Measurements from ENCODE around the gene CMIP.

The CMIP gene

DNA sequence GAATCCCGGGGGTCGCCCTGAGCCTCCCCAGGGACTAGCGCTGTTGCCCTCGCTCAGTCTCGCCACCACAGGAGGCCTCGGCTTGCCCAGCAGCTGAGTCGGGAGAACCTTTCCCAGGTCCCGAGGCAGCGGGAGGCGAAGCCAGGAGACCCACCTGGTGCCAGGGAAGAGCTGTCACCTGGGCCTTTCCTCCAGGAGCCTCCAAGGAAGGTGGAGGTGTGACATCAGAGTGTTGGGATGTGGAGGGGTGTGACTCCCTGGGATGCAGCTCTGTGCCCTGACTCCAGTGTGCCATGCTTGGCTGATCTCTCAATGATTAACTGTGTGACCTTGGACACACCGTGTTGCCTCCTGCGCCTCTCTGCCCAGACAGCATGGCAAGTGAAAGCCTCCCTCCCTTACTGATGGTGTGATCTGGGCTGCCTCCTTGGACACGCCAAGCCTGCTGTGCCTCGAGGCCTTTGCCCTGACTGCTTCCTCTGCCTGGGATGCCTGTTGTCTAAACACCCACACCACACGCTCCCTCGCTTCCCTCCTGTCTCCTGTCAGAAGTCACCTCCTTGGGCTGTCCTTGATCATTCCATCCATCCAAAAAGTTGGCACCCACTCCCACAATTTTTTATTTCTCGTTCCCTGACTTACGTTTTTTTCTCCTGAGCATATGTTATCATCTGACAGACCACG lies 88.0 kb downstream of the CMIP start:
- no peak for DNase-seq (ENCODE audit: low read depth, low spot score)

GRCh38 chr16:81533175-81533507 lies 88.5 kb downstream of the CMIP start:
- DNase-seq (ENCODE audit: low read depth, low spot score), result no peak

GRCh38 chr16:81535679-81536360 lies 91.2 kb downstream of the CMIP start:
- no peak for DNase-seq (ENCODE audit: low read depth, low spot score)

DNA sequence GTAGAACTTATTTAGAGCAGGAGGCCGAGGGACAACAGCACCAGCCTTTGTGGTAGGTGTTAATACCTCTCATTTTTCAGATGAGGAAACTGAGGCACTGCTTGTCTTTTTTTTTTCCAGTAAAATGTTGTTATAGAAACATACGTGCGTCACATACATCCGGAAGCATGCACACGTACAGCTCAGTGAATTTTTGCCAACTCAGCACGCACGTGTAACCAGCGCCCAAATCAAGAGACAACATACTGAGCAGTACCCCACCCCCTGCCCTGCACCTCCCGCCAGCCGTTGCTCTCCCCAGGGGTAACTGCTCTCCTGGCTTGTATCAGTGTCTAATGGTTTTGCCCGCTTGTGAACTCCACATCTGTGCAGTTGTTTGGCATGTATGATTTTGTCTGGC lies 92.0 kb downstream of the CMIP start:
- DNase-seq (ENCODE audit: low read depth, low spot score), result no peak

- DNase-seq (ENCODE audit: low read depth, low spot score), result no peak
These were observed 93.3 kb downstream of the CMIP start for GRCh38 chr16:81537721-81538561.

DNA sequence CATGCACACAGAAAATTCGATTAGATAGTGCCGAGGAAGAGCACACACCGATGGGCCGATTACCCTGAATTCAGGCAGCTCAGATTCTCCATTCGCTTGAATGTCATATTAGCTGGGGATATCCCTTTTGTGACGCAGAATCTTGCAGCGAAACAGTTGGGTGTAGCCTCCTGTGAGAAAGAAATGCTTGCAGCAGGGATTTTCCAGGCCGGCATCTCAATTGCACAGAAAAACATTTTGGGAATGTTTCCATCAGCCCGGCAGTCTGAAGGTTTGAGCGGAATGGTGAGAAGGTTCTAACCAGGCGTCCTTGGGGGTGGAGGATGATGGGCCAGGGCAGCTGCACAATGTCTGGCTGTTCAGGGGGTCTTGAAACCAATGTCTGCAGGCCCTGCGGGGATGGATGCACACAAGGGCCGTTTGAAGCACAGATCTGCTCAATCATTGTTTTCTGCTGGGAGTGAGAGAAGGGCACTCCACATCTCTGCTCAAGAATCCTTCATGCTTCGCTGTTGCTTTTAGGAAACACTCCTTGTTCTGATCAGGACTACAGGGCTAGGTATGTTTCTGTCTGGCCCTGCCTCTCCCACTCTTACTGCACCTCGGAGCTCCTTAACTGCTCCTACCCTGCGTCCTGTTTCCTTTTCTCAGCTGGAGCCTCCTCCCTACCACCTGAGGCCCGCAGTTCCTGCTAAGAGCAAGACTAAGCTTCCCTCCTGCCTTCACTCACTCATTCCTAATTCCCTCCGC lies 94.6 kb downstream of the CMIP start:
- DNase-seq (ENCODE audit: low read depth, low spot score), result no peak

DNA sequence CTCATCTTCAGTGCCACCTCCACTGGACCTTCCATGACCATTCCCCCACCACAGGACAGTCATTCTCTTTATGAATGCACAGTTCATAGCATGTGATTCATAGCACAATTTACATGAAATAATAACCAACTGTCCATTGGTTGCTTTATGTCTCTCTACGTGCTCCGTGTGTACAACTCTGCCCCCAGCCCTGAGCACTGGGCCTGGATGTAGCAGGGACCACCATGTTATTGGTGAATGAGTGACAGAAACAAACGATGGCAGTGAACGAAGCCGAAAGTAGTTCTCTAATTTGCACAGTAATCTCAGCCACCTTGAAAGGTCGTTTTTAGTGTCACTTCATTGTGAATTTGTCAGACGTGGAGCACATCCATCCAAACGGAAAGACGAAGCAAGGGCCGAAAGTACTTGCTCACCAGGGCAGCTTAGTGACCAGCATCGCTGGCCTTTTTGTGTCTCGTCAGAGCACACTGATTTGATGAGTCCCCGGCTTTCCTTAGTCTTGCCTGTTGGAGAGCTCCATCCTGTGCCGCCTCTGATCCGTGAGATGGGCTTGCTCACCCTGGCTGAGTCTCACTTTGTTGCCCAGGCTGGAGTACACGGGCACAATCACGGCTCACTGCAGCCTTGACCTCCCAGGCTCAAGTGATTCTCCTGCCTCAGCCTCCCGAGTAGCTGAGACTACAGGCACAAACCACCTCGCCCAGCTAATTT lies 95.3 kb downstream of the CMIP start:
- no peak for DNase-seq (ENCODE audit: low read depth, low spot score)

DNA sequence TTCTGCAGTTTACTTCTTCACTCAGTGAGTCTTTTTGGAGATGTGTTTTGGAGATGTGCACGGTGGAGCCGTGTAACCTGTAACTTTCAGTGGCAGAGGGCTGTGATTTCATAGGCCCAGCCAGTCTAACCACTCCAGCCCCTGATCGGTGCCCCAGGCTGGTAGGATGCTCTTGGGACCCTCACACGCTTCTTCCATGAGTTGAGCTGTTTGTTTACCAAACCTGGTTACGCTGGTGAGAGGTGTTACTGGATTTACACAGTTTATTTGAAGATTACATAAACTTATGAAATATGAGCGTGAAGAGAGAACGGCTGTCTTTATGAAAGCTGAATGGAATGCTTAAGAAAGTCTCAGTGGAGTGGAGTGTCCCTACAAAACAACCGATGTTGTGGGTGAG lies 96.7 kb downstream of the CMIP start:
- DNase-seq (ENCODE audit: low read depth, low spot score), result no peak

DNA sequence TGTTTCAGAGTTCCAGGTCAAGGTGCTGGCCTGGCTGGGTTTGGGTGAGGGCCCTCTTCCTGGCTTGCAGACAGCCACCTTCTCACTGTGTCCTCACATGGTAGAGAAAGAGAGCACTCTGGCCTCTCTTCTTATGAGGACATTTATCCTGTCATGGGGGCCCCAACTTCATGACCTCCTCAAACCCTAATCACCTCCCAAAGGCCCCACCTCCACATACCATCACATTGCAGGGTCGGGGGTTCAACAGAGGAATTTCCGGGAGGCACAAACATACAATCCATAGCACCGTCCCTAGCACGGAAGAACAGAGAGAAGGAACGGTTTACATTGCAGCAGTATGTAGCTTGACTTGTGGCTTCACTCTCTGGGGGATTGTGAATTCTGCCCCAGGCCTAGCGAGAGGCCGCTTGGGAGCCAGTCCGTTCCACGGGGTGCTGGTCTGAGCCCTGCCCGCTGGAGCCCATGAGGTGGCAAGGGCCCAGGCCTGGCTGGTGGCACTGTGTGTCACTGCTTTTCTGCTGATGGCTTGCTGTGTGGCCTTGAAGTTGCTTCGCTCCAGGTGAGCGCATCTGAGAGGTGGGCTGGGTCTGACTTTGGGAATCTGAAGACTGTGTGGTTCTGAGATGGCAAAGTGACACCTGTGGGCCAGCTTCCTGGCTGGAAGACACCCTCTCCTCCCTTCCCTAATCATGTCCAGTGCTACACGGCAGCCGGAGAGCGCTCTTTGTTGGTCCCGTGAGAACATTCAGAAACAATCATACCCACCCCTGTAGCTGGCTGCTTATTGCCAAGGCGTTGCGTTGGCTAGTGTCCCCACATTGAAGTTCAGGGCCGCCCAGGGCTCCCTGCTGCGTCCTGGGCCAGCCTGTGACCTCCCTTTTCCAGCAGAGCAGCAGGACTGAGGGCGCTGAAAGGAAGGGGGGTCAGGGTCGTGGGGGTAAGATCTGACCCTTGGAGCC lies 98.3 kb downstream of the CMIP start:
- no peak for DNase-seq (ENCODE audit: low read depth, low spot score)

- DNase-seq (ENCODE audit: low read depth, low spot score), result no peak
These were observed 99.0 kb downstream of the CMIP start for GRCh38 chr16:81543571-81543970.

DNA sequence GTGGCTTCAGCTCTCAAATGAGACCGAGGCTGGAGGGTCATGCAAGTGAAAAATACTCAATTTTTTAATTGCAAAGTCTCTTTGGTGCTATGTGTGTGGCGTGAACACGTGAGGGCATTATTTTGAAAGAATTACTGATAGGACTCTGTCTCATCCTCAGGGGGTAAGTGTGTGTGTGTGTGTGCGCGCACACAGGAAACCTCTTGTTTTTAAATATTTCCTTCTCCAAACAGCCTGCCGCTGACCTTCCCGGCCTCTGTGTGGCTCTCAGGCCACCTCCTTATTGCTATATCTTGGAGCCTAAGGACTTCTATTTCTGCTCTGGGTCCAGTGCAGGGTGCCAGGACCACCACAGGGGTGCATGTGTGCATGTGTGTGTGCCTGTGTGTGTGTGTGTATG lies 99.7 kb downstream of the CMIP start:
- no peak for DNase-seq (ENCODE audit: low read depth, low spot score)

DNA sequence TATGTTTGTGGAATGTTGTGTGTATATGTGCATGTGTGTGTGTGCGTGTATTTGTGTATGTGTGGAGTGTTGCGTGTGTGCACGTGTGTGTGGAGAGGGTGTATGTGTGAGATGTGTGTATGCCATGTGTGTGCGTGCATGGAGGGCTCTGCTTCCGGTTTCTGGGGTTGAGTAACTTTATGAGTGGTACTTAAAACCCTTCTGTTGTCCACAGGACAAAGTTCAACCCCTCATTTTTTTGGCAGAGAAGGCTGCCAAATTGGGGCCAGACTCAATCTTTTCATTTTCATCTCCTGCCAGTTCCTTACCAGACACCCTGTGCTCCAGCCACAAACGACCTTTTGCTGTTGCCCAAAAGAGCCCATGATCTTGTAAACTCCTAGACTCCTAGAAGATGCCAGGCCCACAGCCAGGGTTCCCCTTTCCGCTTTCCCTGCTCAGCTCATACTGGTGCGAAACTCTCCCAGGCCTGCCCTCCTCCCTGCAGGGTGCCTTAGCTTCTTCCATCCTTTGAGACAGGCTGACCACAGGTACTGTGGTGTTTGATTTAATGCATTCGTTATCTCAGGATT lies 100.2 kb downstream of the CMIP start:
- DNase-seq (ENCODE audit: low read depth, low spot score), result peak; percentile 38

- DNase-seq (ENCODE audit: low read depth, low spot score), result no peak
These were observed 101.1 kb downstream of the CMIP start for GRCh38 chr16:81545470-81546250.

DNA sequence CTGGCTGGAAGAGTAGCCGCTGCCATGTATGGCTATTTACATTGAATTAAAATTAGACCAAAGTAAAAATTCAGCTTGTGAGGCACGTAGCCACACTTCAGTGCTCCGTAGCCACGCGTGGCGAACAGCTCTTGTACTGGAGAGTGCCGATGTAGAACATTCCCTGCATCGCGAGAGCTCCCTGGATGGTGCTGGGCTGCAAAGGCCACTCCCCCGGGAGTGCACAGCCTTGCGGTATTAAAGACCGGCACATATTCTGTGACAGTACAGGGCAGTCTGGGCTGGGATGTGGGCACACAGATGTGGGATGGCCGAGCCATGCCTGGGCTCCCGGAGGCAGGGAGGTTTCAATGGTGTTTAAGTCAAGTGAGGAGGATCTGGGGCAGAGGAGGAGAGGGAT lies 102.2 kb downstream of the CMIP start:
- DNase-seq (ENCODE audit: low read depth, low spot score), result no peak

GRCh38 chr16:81547194-81547938 lies 102.8 kb downstream of the CMIP start:
- no peak for DNase-seq (ENCODE audit: low read depth, low spot score)

DNA sequence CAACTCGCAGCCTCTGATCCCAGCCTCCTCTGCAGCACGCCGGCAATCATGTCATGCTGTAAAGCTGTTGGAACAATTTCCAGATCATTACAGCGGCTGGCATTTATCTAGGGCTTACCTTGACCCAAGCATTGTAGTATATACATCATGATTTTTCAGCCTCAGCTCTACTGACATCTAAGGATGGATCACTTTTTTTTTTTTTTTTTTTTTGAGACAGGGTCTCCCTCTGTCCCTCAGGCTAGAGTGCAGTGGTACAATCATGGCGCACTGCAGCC lies 103.3 kb downstream of the CMIP start:
- DNase-seq (ENCODE audit: low read depth, low spot score), result no peak

DNA sequence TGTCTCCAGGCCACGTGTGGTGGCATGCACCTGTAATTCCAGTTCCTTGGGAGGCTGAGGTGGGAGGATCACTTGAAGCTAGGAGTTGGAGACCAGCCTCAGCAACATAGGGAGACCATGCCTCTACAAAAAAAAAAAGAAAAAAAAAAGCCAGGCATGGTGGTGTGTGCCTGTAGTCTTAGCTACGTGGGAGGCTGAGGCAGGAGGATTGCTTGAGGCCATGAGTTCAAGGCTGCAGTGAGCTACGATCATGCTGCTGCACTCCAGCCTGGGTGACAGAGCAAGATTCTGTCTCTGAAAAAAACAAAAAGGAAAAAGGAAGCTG lies 103.9 kb downstream of the CMIP start:
- DNase-seq (ENCODE audit: low read depth, low spot score), result no peak

DNA sequence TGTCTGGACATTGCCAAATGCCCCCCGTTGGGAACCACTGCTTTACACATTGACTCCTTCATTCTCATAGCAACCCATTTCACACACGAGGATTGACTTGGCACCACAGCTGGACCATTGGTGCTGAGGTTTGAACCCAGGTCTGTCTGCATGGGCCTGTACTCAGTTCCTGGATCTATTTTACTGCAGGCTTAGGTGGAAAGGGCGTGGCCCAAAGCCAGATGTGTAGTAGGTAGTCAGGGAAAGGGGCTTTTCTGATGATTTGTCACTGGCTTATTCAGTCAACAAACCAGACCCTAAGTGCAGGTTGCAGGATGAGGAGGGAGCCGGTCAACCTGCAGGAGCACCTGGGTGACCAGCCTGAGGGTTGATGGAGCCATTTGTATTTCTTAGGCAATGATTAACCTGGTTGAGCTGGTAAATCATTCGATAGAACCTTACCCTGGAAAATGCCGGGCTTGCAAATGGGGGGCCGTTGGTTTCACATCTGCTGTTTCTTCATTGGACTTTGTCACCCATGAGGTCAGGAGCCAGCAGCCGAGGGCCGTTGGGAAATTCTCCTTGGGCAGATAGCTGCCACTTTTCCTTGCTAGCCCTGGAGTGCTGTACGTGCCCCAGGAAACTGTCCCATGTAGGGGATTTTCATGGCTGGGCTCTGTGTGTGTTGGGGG lies 104.4 kb downstream of the CMIP start:
- DNase-seq (ENCODE audit: low read depth, low spot score), result no peak

Measured in astrocyte of the hippocampus (primary cell).